NCI-H446 treated with DMSO at 0.1 percent for 48 hours (cell line): Measurements from ENCODE around the gene PIGQ.
"Not testable (repeated sequence)": the region's sequence is repeated elsewhere in the genome, so short reads cannot be mapped to it uniquely, and the experiment has no call there.

Source experiments
- DNase-seq: peaks from one replicate; lab custom pipeline; 2025; lab: John Stamatoyannopoulos, UW

Gene PIGQ

GRCh38 chr16:586047-586644 is 16.4 kb downstream of the PIGQ start:
- DNase-seq, result no peak

- DNase-seq, result no peak
Observed at GRCh38 chr16:586645-587590, 17.1 kb downstream of the PIGQ start.

GRCh38 chr16:588639-588888 is 18.8 kb downstream of the PIGQ start:
- DNase-seq, result no peak

GRCh38 chr16:588889-589657 is 19.3 kb downstream of the PIGQ start:
- peak; percentile 86 for DNase-seq

- peak; percentile 86 for DNase-seq
Observed at GRCh38 chr16:589658-590187, 20.0 kb downstream of the PIGQ start, which contains the start of gene RAB40C. TSS of gene RAB40C (plus strand) at chr16:590066. CDS start at chr16:590292, 226 bp downstream.

GRCh38 chr16:590188-590814 is 20.5 kb downstream of the PIGQ start:
- no peak for DNase-seq

- no peak for DNase-seq
Observed at GRCh38 chr16:590815-591200, 21.0 kb downstream of the PIGQ start.

GRCh38 chr16:591231-591630 is 21.5 kb downstream of the PIGQ start:
- DNase-seq, result no peak

GRCh38 chr16:591892-592517 is 22.2 kb downstream of the PIGQ start:
- DNase-seq, result no peak

- DNase-seq, result no peak
Observed at GRCh38 chr16:592518-593306, 22.9 kb downstream of the PIGQ start.

GRCh38 chr16:593406-593805 is 23.6 kb downstream of the PIGQ start:
- no peak for DNase-seq

GRCh38 chr16:593807-594206 is 24.0 kb downstream of the PIGQ start:
- DNase-seq, result no peak

- DNase-seq, result no peak
Observed at GRCh38 chr16:595094-595528, 25.3 kb downstream of the PIGQ start.

- no peak for DNase-seq
Observed at GRCh38 chr16:595942-596735, 26.4 kb downstream of the PIGQ start.

GRCh38 chr16:596736-597060 is 26.9 kb downstream of the PIGQ start:
- DNase-seq, result no peak

GRCh38 chr16:597655-598054 is 27.9 kb downstream of the PIGQ start:
- not testable (repeated sequence) for DNase-seq

GRCh38 chr16:598823-599739 is 29.3 kb downstream of the PIGQ start:
- no peak for DNase-seq

GRCh38 chr16:600781-601180 is 31.0 kb downstream of the PIGQ start:
- DNase-seq, result no peak

GRCh38 chr16:603933-604332 is 34.2 kb downstream of the PIGQ start:
- no peak for DNase-seq
